Vagina (tissue), 2 donors: ENCODE data around the gene ASPA.

Experiments used
- POLR2A ChIP-seq, 2 donors: fragments of 450-650 bp; IDR thresholded peaks; one replicate each; pipeline ENCODE4 v1.6.1; 2017; ENCODE audit warnings: antibody characterized with exemption in 2 of 2, mild to moderate bottlenecking in 2 of 2, moderate library complexity in 2 of 2
- TF ChIP-seq, protein P1 (sequence below), 3 experiments: fragments of 450-650 bp in 2 of 3; fragments of 200-600 bp in 1 of 3; sonication (generic) in 1 of 3; IDR thresholded peaks; one replicate each; pipeline ENCODE4 v1.5.1; 2017 to 2019; ENCODE audit warnings: antibody characterized with exemption in 3 of 3, mild to moderate bottlenecking in 2 of 3, moderate library complexity in 2 of 3

GRCh38 chr17:3526491-3526890, 50.7 kb downstream of the ASPA start:
- TF ChIP-seq, protein P1, sequence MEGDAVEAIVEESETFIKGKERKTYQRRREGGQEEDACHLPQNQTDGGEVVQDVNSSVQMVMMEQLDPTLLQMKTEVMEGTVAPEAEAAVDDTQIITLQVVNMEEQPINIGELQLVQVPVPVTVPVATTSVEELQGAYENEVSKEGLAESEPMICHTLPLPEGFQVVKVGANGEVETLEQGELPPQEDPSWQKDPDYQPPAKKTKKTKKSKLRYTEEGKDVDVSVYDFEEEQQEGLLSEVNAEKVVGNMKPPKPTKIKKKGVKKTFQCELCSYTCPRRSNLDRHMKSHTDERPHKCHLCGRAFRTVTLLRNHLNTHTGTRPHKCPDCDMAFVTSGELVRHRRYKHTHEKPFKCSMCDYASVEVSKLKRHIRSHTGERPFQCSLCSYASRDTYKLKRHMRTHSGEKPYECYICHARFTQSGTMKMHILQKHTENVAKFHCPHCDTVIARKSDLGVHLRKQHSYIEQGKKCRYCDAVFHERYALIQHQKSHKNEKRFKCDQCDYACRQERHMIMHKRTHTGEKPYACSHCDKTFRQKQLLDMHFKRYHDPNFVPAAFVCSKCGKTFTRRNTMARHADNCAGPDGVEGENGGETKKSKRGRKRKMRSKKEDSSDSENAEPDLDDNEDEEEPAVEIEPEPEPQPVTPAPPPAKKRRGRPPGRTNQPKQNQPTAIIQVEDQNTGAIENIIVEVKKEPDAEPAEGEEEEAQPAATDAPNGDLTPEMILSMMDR (IDR thresholded peaks at IDR 0.05), result no peak
- TF ChIP-seq POLR2A (IDR thresholded peaks at IDR 0.05), result no peak
